Aorta (tissue), 5 donors: ENCODE results near the gene STX12. TPM values are rescaled to one million over a fixed set of nuclear protein-coding genes. Genes with fewer than 3 reads are reported as not detected.
"Not testable (repeated sequence)": the region's sequence is repeated elsewhere in the genome, so short reads cannot be mapped to it uniquely, and the experiment has no call there.

ENCODE experiments used
- ATAC-seq: fragments of 200-7000 bp; cut with Tn5 transposase; one replicate; pipeline ENCODE4 v1.9.1; 2022; ENCODE audit warnings: moderate library complexity; ENCODE audit not compliant: low FRiP score
- DNase-seq, 2 donors: peaks; one replicate each; pipeline ENCODE4 v3.0.0-alpha.2; 2020
- H3K27ac ChIP-seq, 2 donors: one replicate each; pipeline ENCODE4 v1.5.1; 2013; ENCODE audit warnings: low read length in 2 of 2, mild to moderate bottlenecking in 2 of 2, moderate library complexity in 2 of 2, control low read depth in 1 of 2, inconsistent platforms in 1 of 2, low read depth in 1 of 2
- H3K27me3 ChIP-seq, 2 donors: one replicate each; pipeline ENCODE4 v1.6.1; 2013; ENCODE audit warnings: control low read depth in 1 of 2, low read length in 1 of 2, mild to moderate bottlenecking in 1 of 2, moderate library complexity in 1 of 2; ENCODE audit not compliant: insufficient read depth in 2 of 2, control insufficient read depth in 1 of 2
- H3K36me3 ChIP-seq, 2 donors: one replicate each; pipeline ENCODE4 v1.6.1; 2013; ENCODE audit warnings: control low read depth in 1 of 2, low read length in 1 of 2, mild to moderate bottlenecking in 1 of 2; ENCODE audit not compliant: insufficient read depth in 2 of 2, control insufficient read depth in 1 of 2
- H3K4me1 ChIP-seq, 2 donors: one replicate each; pipeline ENCODE4 v1.6.1; 2013; ENCODE audit warnings: low read length in 2 of 2, control low read depth in 1 of 2, mild to moderate bottlenecking in 1 of 2, moderate library complexity in 1 of 2; ENCODE audit not compliant: insufficient read depth in 2 of 2, control insufficient read depth in 1 of 2
- H3K4me3 ChIP-seq, 2 donors: one replicate each; pipeline ENCODE4 v1.5.1; 2013; ENCODE audit warnings: low read length in 2 of 2, control low read depth in 1 of 2, mild to moderate bottlenecking in 1 of 2
- H3K9me3 ChIP-seq: one replicate; pipeline ENCODE4 v1.6.1; 2013; ENCODE audit warnings: mild to moderate bottlenecking, low read length; ENCODE audit not compliant: control insufficient read depth
- WGBS, 2 donors: extraction: QIAGEN DNeasy Blood & Tissue Kit; methylation state at CpG; one replicate each; pipeline ENCODE4 v1.1.7; 2013; 5-methylcytosine and 5-hydroxymethylcytosine counted together
- intact Hi-C, 2 donors: fragments of 100-400 bp; cut with DNase I; formaldehyde crosslinking; loops; one replicate each; pipeline versions ENCODE4 v1.14.2 to v1.15.0; 2022
- polyA plus RNA-seq, 2 donors: library from polyadenylated mRNA; stranded (reverse); fragments of 200-250 nt; gene quantifications; one replicate each; pipeline ENCODE4 v1.2.3, GENCODE V29; 2013
- total RNA-seq, 2 donors: library from RNA; stranded (reverse); fragmentation: NEBNext Ultra II Directional; extraction: Animal tissue kit (Norgen Biotek cat#: 25700); gene quantifications; one replicate each; pipeline ENCODE4 v1.2.1, GENCODE V29; 2021
- donor health status: healthy with polysubstance abuse.
- donor health status: Bipolar disorder and iron deficiency.
- donor health status: DM: no; HTN: no; CAD: no.
- donor health status: DM: no; HTN: no; CAD: no.
- donor health status: DM: yes; HTN: yes; CAD: no.

The STX12 gene
- total and polyA plus RNA-seq, 4 donors = 37.6 to 81.4 (median 56.7) TPM

DNA sequence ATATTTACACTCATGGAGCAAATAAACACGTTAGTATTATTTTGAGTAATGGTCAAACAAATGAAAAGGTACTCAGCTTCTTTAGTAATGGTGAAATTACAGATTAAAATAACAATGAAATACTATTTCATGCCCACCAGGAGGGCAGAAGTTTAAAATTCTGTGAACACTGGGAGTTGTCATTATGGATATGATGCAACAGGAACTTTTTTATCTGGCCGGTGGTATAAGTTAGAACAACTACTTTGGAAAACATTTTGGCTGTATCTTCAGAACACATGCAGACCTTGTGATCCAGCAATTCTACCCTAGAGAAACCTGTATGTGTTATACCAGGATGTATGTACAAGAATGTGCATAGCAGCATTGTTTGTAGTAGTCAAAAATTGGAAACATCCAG lies 34.4 kb downstream of the STX12 start:
- H3K27me3 ChIP-seq = no peaks in the 10 kb centered on the region
- H3K4me1 ChIP-seq = no peaks in the 10 kb centered on the region
- H3K9me3 ChIP-seq = no peaks in the 10 kb centered on the region
- H3K4me3 ChIP-seq = no peak overlapping the region
- peaks cover 4 to 11% of the 10 kb centered on the region in 2 donors for H3K36me3 ChIP-seq
- no peak overlapping the region for H3K27ac ChIP-seq
- ATAC-seq = no peak
- WGBS, 2 donors = 60 to 71% methylated on average over 2 of the region's 2 CpGs
- intact Hi-C loops = no loop called here
- no peak for DNase-seq

GRCh38 chr1:27808131-27808530 lies 35.1 kb downstream of the STX12 start:
- ATAC-seq, H3K9me3 ChIP-seq, intact Hi-C loops, H3K27me3 ChIP-seq, H3K27ac ChIP-seq, DNase-seq, H3K4me3 ChIP-seq, H3K4me1 ChIP-seq: not testable (repeated sequence)
- peaks cover 4 to 11% of the 10 kb centered on the region in 2 donors for H3K36me3 ChIP-seq
- WGBS, 2 donors = 95 to 96% methylated on average over 3 of the region's 3 CpGs

DNA sequence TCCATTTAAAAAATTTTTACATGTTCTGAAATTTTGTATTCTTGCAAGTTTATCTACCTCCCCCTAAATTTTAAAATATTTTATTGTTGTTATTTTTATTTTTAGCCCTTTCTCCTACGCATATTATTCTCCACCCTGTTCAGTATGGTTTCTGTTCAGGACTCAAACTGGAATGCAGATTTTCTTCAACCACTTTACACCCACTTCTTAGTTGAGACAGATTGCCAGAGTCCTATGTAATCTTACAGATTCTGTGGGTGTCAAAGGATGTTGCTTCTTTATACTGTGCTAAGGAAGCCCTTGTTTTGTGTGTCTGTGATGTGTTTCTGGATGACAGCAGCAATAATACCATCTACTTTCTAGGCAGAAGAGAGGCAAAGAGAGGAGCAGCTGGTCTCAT lies 36.9 kb downstream of the STX12 start:
- Histone ChIP-seq H3K9me3 (no peaks in the 10 kb centered on the region), H3K27ac (no peak overlapping the region), H3K4me3 (no peak overlapping the region), H3K27me3 (no peaks in the 10 kb centered on the region), H3K4me1 (no peaks in the 10 kb centered on the region), H3K36me3 (peaks cover under 1 to 10% of the 10 kb centered on the region in 2 donors)
- intact Hi-C loops = no loop called here
- ATAC-seq = no peak
- 68 to 76% methylated on average over 1 of the region's 1 CpG for WGBS, 2 donors
- DNase-seq = no peak

GRCh38 chr1:27811741-27812500 lies 38.9 kb downstream of the STX12 start:
- WGBS, 2 donors = 88 to 89% methylated on average over 6 of the region's 6 CpGs
- Histone ChIP-seq H3K36me3 (peaks cover 0 to 9% of the 10 kb centered on the region in 2 donors), H3K9me3 (no peaks in the 10 kb centered on the region), H3K27ac (no peak overlapping the region), H3K4me3 (no peak overlapping the region), H3K4me1 (peaks cover 0 to 1% of the 10 kb centered on the region in 2 donors), H3K27me3 (no peaks in the 10 kb centered on the region)
- ATAC-seq = no peak
- intact Hi-C loops = no loop called here
- no peak for DNase-seq

- intact Hi-C loops = no loop called here
- H3K36me3 ChIP-seq = peaks cover 0 to 5% of the 10 kb centered on the region in 2 donors
- peak; percentile 57 for ATAC-seq
Observed at GRCh38 chr1:27816921-27817630, 44.1 kb downstream of the STX12 start.

GRCh38 chr1:27821761-27822315 lies 48.8 kb downstream of the STX12 start:
- Histone ChIP-seq H3K9me3 (no peaks in the 10 kb centered on the region), H3K4me1 (peaks cover 0 to 2% of the 10 kb centered on the region in 2 donors), H3K27ac (no peak overlapping the region), H3K27me3 (no peaks in the 10 kb centered on the region), H3K36me3 (peaks cover 0 to 3% of the 10 kb centered on the region in 2 donors), H3K4me3 (no peak overlapping the region)
- intact Hi-C loops = no loop called here
- DNase-seq (no peak), ATAC-seq (no peak)
- WGBS, 2 donors = 87 to 89% methylated on average over 8 of the region's 8 CpGs

More at GRCh38 chr1:27816921-27817630, 44.1 kb downstream of the STX12 start:
- no peaks in the 10 kb centered on the region for H3K27me3 ChIP-seq
- no peaks in the 10 kb centered on the region for H3K9me3 ChIP-seq
- peaks cover 0 to 3% of the 10 kb centered on the region in 2 donors for H3K4me1 ChIP-seq
- DNase-seq = no peak
- H3K27ac ChIP-seq = peak overlapping the region in 1 of 2 donors; percentile 40
- 21 to 28% methylated on average over 2 of the region's 2 CpGs for WGBS, 2 donors
- no peak overlapping the region for H3K4me3 ChIP-seq

GRCh38 chr1:27823784-27824183 lies 50.8 kb downstream of the STX12 start:
- 96 to 98% methylated on average over 4 of the region's 4 CpGs for WGBS, 2 donors
- Histone ChIP-seq H3K4me3 (no peak overlapping the region), H3K27ac (no peak overlapping the region), H3K9me3 (no peaks in the 10 kb centered on the region), H3K4me1 (no peaks in the 10 kb centered on the region), H3K36me3 (peaks cover 0 to 3% of the 10 kb centered on the region in 2 donors), H3K27me3 (no peaks in the 10 kb centered on the region)
- DNase-seq = no peak
- ATAC-seq = no peak
- intact Hi-C loops = no loop called here

DNA sequence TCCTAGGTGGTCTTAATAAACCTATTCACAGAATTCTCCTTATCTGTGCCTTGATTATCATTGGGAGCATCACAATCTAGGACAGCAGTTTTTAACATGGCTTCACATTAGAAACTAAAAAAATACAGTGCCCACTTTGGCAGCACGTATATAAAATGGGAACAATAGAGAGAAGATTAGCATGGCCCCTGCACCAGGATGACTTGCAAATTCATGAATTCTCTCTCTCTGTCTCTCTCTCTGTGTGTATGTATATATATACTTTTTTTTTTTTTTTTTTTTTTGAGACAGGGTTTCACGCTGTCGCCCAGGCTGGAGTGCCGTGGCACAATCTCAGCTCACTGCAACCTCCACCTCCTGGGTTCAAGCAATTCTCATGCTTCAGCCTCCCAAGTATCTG lies 51.4 kb downstream of the STX12 start:
- H3K36me3 ChIP-seq = peaks cover 0 to 2% of the 10 kb centered on the region in 2 donors

More for the DNA sequence above, 51.4 kb downstream of the STX12 start:
- H3K4me1 ChIP-seq = no peaks in the 10 kb centered on the region
- no peaks in the 10 kb centered on the region for H3K9me3 ChIP-seq
- intact Hi-C loops = no loop called here
- no peak overlapping the region for H3K27ac ChIP-seq
- DNase-seq = no peak
- H3K27me3 ChIP-seq = no peaks in the 10 kb centered on the region
- no peak for ATAC-seq
- H3K4me3 ChIP-seq = no peak overlapping the region
- WGBS, 2 donors = 95 to 97% methylated on average over 3 to 4 of the region's 4 CpGs
